K562 (cell line): ENCODE results near the gene PIN1. TPM values are rescaled to one million over a fixed set of nuclear protein-coding genes. Genes with fewer than 3 reads are reported as not detected.

Source experiments
- ATAC-seq: fragments of 200-7000 bp; cut with Tn5 transposase; 3 replicates; pipeline ENCODE4 v1.9.1; 2020; ENCODE audit warnings: moderate library complexity
- BruUV-seq: library from RNA; stranded (reverse); fragments of 400-500 nt; replicated peaks from 2 replicates; lab custom pipeline; 2021; lab: Mats Ljungman, UMichigan
- CTCF ChIA-PET: fragments of 300-600 bp; formaldehyde crosslinking; extraction: SDS; loops from one replicate; lab custom pipeline; 2021; ENCODE audit warnings: low intra/inter-chr PET ratio; lab: Yijun Ruan, JAX
- POLR2A ChIA-PET: fragments of 300-600, 350-650 bp; sonication (Branson Sonifier 250); formaldehyde crosslinking; extraction: SDS; loops from one replicate; lab custom pipeline; 2021; ENCODE audit warnings: antibody characterized with exemption, inconsistent platforms; lab: Yijun Ruan, JAX
- DNase-seq, 4 experiments: peaks; one replicate each; pipeline versions ENCODE4 v3.0.0 to v3.0.0-alpha.2; 2011 to 2018; ENCODE audit warnings: low spot score in 3 of 4, mixed read lengths in 3 of 4; ENCODE audit errors: extremely low read depth in 1 of 4
- FAIRE-seq: peaks from 2 replicates; lab custom pipeline; 2011; peaks lifted over from hg19 to GRCh38; lab: Jason Lieb, UNC
- H2AFZ ChIP-seq: 2 replicates; pipeline ENCODE4 v1.6.0; 2011; ENCODE audit warnings: low read depth, low read length, control low read depth, inconsistent platforms
- H3K27ac ChIP-seq: fragments of 200-600 bp; 3 replicates; pipeline ENCODE4 v1.8.0; 2011; ENCODE audit warnings: low read depth, mild to moderate bottlenecking, control low read depth, inconsistent platforms, low read length, moderate library complexity, mixed read lengths; ENCODE audit errors: extremely low read depth
- H3K27me3 ChIP-seq, 2 experiments: fragments of 300-600 bp in 1 of 2; 2 replicates in 1 of 2; 3 replicates in 1 of 2; pipeline versions ENCODE4 v1.6.0 to v1.8.0; 2011; ENCODE audit warnings: inconsistent platforms in 2 of 2, low read length in 2 of 2, mild to moderate bottlenecking in 1 of 2, mixed read lengths in 1 of 2, moderate library complexity in 1 of 2; ENCODE audit not compliant: control insufficient read depth in 2 of 2, insufficient read depth in 2 of 2
- H3K36me3 ChIP-seq: fragments of 300-600 bp; 3 replicates; pipeline ENCODE4 v1.8.0; 2011; ENCODE audit warnings: mild to moderate bottlenecking, low read length, inconsistent platforms; ENCODE audit not compliant: control insufficient read depth, insufficient read depth
- H3K4me1 ChIP-seq, 2 experiments: fragments of 200-600 bp in 1 of 2; replicated peaks in 1 of 2; 2 replicates in 1 of 2; 3 replicates in 1 of 2; pipeline versions ENCODE4 v1.5.1 to v1.8.0; 2011; ENCODE audit warnings: inconsistent platforms in 2 of 2, low read length in 2 of 2, mild to moderate bottlenecking in 1 of 2, mixed read lengths in 1 of 2, moderate library complexity in 1 of 2; ENCODE audit not compliant: control insufficient read depth in 2 of 2, insufficient read depth in 2 of 2
- H3K4me2 ChIP-seq: 2 replicates; pipeline ENCODE4 v1.6.1; 2011; ENCODE audit warnings: low read length, control low read depth, inconsistent platforms, mixed read lengths; ENCODE audit not compliant: insufficient read depth
- H3K4me3 ChIP-seq: fragments of 200-600 bp; sonication (generic), shearing (Covaris generic); 2 replicates; pipeline ENCODE4 v1.5.1; 2016; ENCODE audit warnings: control low read depth, inconsistent platforms
- H3K79me2 ChIP-seq: fragments of 200-600 bp; 3 replicates; pipeline ENCODE4 v1.8.0; 2011; ENCODE audit warnings: low read length, inconsistent platforms; ENCODE audit not compliant: control insufficient read depth, insufficient read depth
- H3K9ac ChIP-seq, 2 experiments: 2 replicates each; pipeline versions ENCODE4 v1.6.0 to v1.6.1; 2011; ENCODE audit warnings: low read depth in 2 of 2, low read length in 2 of 2, control low read depth in 1 of 2, inconsistent platforms in 1 of 2, mild to moderate bottlenecking in 1 of 2, mixed read lengths in 1 of 2; ENCODE audit not compliant: insufficient read depth in 1 of 2
- H3K9me1 ChIP-seq: one replicate; pipeline ENCODE4 v1.6.0; 2011; ENCODE audit warnings: inconsistent platforms, mild to moderate bottlenecking, low read length, moderate library complexity; ENCODE audit not compliant: control insufficient read depth, insufficient read depth
- H3K9me3 ChIP-seq: replicated peaks from 2 replicates; pipeline ENCODE4 v1.5.1; 2011; ENCODE audit warnings: low read depth, low read length, inconsistent platforms; ENCODE audit not compliant: control insufficient read depth, insufficient read depth
- H4K20me1 ChIP-seq: replicated peaks from 2 replicates; pipeline ENCODE4 v1.6.1; 2011; ENCODE audit warnings: low read length, inconsistent platforms, mixed read lengths; ENCODE audit not compliant: control insufficient read depth, insufficient read depth
- HCFC1 ChIP-seq: IDR thresholded peaks from 2 replicates; pipeline ENCODE4 v1.6.1; 2012; ENCODE audit warnings: low read depth, low read length, improper control_type of control experiment
- OTX1 ChIP-seq: fragments of 450-650 bp; formaldehyde crosslinking; IDR thresholded peaks from 2 replicates; pipeline ENCODE4 v1.4.0; 2022; ENCODE audit warnings: mild to moderate bottlenecking
- PPARD ChIP-seq: fragments of 250-450 bp; sonication (Bioruptor Pico); IDR thresholded peaks from 2 replicates; pipeline ENCODE4 v1.8.0; 2022; ENCODE audit warnings: inconsistent platforms, mild to moderate bottlenecking, moderate library complexity
- SAFB ChIP-seq: fragments of 200-400 bp; formaldehyde crosslinking; IDR thresholded peaks from 2 replicates; pipeline ENCODE4 v1.6.1; 2017; ENCODE audit warnings: low read depth, low read length, borderline replicate concordance
- TAF15 ChIP-seq: fragments of 200-400 bp; formaldehyde crosslinking; IDR thresholded peaks from 2 replicates; pipeline ENCODE4 v1.6.1; 2017; ENCODE audit warnings: mild to moderate bottlenecking, low read depth, low read length, moderate library complexity
- USF2 ChIP-seq: sonication (generic); formaldehyde crosslinking; IDR thresholded peaks from 2 replicates; pipeline ENCODE4 v1.5.0; 2020; ENCODE audit warnings: missing genetic modification reagents
- ZNF175 ChIP-seq: fragments of 200-800 bp; sonication (Bioruptor generic); IDR thresholded peaks from 2 replicates; pipeline ENCODE4 v1.6.1; 2016; ENCODE audit warnings: low read depth, mild to moderate bottlenecking, missing genetic modification characterization, missing compliant biosample characterization
- ZNF354B ChIP-seq: fragments of 250-450 bp; sonication (Bioruptor Pico); IDR thresholded peaks from 2 replicates; pipeline ENCODE4 v1.4.0; 2020
- ZNF518B ChIP-seq: fragments of 250-450 bp; sonication (Bioruptor Pico); IDR thresholded peaks from 2 replicates; pipeline ENCODE4 v1.5.0; 2021; ENCODE audit warnings: mild to moderate bottlenecking, moderate library complexity
- WGBS: fragments of 100-300 bp; shearing (Covaris generic); methylation state at CpG from one replicate; pipeline ENCODE4 v1.1.6; 2016; ENCODE audit warnings: low coverage, mixed read lengths; ENCODE audit not compliant: insufficient coverage; ENCODE audit errors: missing lambda C conversion rate; 5-methylcytosine and 5-hydroxymethylcytosine counted together
- in situ Hi-C: fragments of 300-500 bp; cut with MboI; formaldehyde crosslinking; loops from 4 replicates; pipeline ENCODE4 v1.15.0; 2018; ENCODE audit warnings: inconsistent platforms, mixed read lengths
- intact Hi-C: fragments of 100-400 bp; cut with micrococcal nuclease; formaldehyde crosslinking; loops from 2 replicates; pipeline ENCODE4 v1.14.2; 2022
- polyA plus RNA-seq, 8 experiments: library from polyadenylated mRNA; depleted of rRNA in 4 of 8; stranded (reverse) in 5 of 8; unstranded in 3 of 8; fragments of >200 nt; fragmentation: Nextera tagmentation in 2 of 8; fragmentation: Illumina TruSeq in 1 of 8; extraction: Ambion mirVana in 2 of 8; extraction: Trizol in 1 of 8; gene quantifications; 2 replicates each; pipeline versions ENCODE4 v1.2.1 to v1.2.3, GENCODE V29; 2011 to 2014; ENCODE audit warnings: inconsistent platforms in 1 of 8, missing spikeins in 1 of 8
- total RNA-seq, 7 experiments: library from RNA; depleted of rRNA in 6 of 7; stranded (reverse); fragments of >200 nt in 6 of 7; fragmentation: Illumina TruSeq in 2 of 7; extraction: Trizol in 2 of 7; gene quantifications; 2 replicates each; pipeline versions ENCODE4 v1.2.1 to v1.2.3, GENCODE V29; 2011 to 2021; ENCODE audit warnings: low replicate concordance in 1 of 7
- TF ChIP-seq, protein P1 (sequence below): fragments of 450-650 bp; formaldehyde crosslinking; IDR thresholded peaks from 2 replicates; pipeline ENCODE4 v1.4.0; 2020; ENCODE audit warnings: mild to moderate bottlenecking, moderate library complexity

PIN1 gene
- total and polyA plus RNA-seq, 9 of the 15 experiments (the other 6 are each of a cell fraction or from before 2014, with no cell fraction given) = 1.6 to 178 (median 42.5) TPM

GRCh38 chr19:9883764-9884163, 48.6 kb downstream of the PIN1 start:
- DNase-seq (no peak), ATAC-seq (no peak), FAIRE-seq (no peak)
- no TSS peak for BruUV-seq
- Histone ChIP-seq H3K79me2 (no peaks in the 10 kb centered on the region), H3K9me3 (no peaks in the 10 kb centered on the region), H3K9ac (no peak overlapping the region; a peak in 1 of 4 replicates), H4K20me1 (peaks cover 3% of the 10 kb centered on the region; the same call in 1 of the 2 replicates), H3K36me3 (no peaks in the 10 kb centered on the region), H3K27ac (no peak overlapping the region), H3K4me1 (no peaks in the 10 kb centered on the region; a peak in 1 of 5 replicates), H3K4me2 (no peak overlapping the region)
- intact Hi-C loops = no loop called here
- CTCF ChIA-PET = no interaction called here
- in situ Hi-C loops = no loop called here
- no peak for TF ChIP-seq ZNF175 (CRISPR knock-in tag)
- TF ChIP-seq USF2 (CRISPR knock-in tag) = no peak
- TF ChIP-seq SAFB = no peak
- no peak for TF ChIP-seq ZNF354B
- TF ChIP-seq TAF15 = no peak
- TF ChIP-seq ZNF518B = no peak
- no peak for TF ChIP-seq HCFC1
- TF ChIP-seq OTX1 (CRISPR knock-in tag) = no peak
- TF ChIP-seq, protein P1, sequence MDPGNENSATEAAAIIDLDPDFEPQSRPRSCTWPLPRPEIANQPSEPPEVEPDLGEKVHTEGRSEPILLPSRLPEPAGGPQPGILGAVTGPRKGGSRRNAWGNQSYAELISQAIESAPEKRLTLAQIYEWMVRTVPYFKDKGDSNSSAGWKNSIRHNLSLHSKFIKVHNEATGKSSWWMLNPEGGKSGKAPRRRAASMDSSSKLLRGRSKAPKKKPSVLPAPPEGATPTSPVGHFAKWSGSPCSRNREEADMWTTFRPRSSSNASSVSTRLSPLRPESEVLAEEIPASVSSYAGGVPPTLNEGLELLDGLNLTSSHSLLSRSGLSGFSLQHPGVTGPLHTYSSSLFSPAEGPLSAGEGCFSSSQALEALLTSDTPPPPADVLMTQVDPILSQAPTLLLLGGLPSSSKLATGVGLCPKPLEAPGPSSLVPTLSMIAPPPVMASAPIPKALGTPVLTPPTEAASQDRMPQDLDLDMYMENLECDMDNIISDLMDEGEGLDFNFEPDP (CRISPR knock-in tag) = no peak
- no peak for TF ChIP-seq PPARD
- TF ChIP-seq, all 486 proteins: peak for 0
- no peak overlapping the region for H2AFZ ChIP-seq
- peaks cover 5 to 63% of the 10 kb centered on the region in 2 experiments; a peak in 3 of 5 replicates for H3K27me3 ChIP-seq
- 9% methylated on average over 11 of the region's 12 CpGs for whole genome bisulfite sequencing
- no peak overlapping the region for H3K4me3 ChIP-seq
- POLR2A ChIA-PET = no interaction called here
- H3K9me1 ChIP-seq = no peaks in the 10 kb centered on the region
